HUES48 (cell line): Measurements from ENCODE around the gene MYCBP2.

Experiments
- H3K27ac ChIP-seq: one replicate; pipeline ENCODE4 v1.7.0; 2013; ENCODE audit warnings: low read depth, low read length, inconsistent platforms
- H3K27me3 ChIP-seq: 2 replicates; pipeline ENCODE4 v1.6.1; 2013; ENCODE audit warnings: mild to moderate bottlenecking, low read length; ENCODE audit not compliant: control insufficient read depth, insufficient read depth
- H3K36me3 ChIP-seq: 2 replicates; pipeline ENCODE4 v1.6.1; 2013; ENCODE audit warnings: low read length; ENCODE audit not compliant: control insufficient read depth, insufficient read depth
- H3K4me1 ChIP-seq: 2 replicates; pipeline ENCODE4 v1.6.1; 2013; ENCODE audit warnings: mild to moderate bottlenecking, low read length; ENCODE audit not compliant: control insufficient read depth, insufficient read depth
- H3K4me3 ChIP-seq: 2 replicates; pipeline ENCODE4 v1.5.1; 2013; ENCODE audit warnings: mild to moderate bottlenecking, low read depth, low read length
- H3K9ac ChIP-seq: 2 replicates; pipeline ENCODE4 v1.6.1; 2013; ENCODE audit warnings: mild to moderate bottlenecking, low read depth, low read length, moderate library complexity
- H3K9me3 ChIP-seq: 2 replicates; pipeline ENCODE4 v1.6.1; 2013; ENCODE audit warnings: low read length; ENCODE audit not compliant: control insufficient read depth, insufficient read depth

The MYCBP2 gene

DNA sequence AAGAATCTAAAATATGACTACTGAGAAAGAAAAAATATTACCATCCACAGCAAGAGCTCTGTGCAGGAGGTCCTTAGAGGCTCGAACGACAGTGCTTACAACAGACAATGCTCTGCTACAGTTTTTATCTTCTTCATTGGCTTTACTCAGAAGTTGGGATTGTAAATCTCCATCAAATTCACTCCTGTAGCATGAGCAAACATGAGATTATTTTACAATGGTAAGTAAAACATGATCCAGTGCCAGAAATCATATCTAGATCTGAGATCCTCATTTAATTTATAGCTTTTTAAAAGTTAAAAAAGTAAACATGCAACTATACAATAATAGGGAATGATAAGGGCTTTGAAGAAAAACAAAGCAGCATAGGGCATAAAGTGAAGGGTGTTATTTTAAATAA lies 155.4 kb downstream of the MYCBP2 start:
- H3K4me3 ChIP-seq: no peak overlapping the region
- H3K9me3 ChIP-seq: no peaks in the 10 kb centered on the region
- H3K27me3 ChIP-seq: no peaks in the 10 kb centered on the region
- H3K27ac ChIP-seq: no peak overlapping the region
- H3K9ac ChIP-seq: no peak overlapping the region
- H3K4me1 ChIP-seq: no peaks in the 10 kb centered on the region
- peaks cover 65% of the 10 kb centered on the region for H3K36me3 ChIP-seq

DNA sequence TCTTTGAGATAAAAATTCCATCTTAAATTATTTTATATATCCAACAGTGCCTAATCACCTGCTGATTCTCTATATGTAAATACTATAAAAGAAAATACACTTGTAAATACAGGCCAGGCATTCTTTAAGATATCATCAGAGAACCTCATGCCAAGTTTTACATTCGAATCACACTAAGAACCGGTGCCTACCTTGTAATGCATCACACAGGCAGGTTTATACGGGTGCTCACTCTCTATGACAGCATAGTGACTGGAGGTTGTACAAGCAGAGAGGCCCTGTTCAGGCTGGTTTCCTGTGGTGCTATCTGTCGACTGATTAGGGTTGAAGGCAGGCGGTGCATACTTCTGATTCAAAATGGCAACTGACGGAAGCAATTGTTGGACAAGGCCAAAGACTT lies 158.7 kb downstream of the MYCBP2 start:
- H3K27ac ChIP-seq: no peak overlapping the region
- H3K36me3 ChIP-seq: peaks cover 61% of the 10 kb centered on the region
- no peaks in the 10 kb centered on the region for H3K9me3 ChIP-seq
- no peak overlapping the region for H3K4me3 ChIP-seq
- H3K27me3 ChIP-seq: no peaks in the 10 kb centered on the region
- no peak overlapping the region for H3K9ac ChIP-seq
- H3K4me1 ChIP-seq: no peaks in the 10 kb centered on the region

DNA sequence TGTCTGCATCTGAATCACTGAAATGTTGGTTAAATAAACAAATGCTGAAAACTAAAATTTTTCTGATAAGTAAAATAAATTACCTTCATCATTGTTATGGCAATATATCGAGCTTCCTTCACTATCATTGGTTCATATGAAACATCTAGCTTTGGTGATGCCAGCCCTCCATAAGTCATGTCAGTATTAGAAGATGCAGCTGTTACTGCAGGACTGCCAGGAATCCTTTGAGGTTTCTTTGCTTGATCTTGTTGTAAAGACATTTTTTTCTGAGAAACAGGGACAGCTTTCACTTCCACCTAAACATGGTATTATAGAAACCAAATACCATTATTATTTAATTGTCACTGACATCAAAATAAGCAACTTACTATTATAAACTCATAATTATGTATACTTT lies 176.2 kb downstream of the MYCBP2 start:
- H3K27me3 ChIP-seq: no peaks in the 10 kb centered on the region
- no peak overlapping the region for H3K4me3 ChIP-seq
- H3K36me3 ChIP-seq: peaks cover 16% of the 10 kb centered on the region; the same call in 1 of the 2 replicates
- no peaks in the 10 kb centered on the region for H3K4me1 ChIP-seq
- H3K9ac ChIP-seq: no peak overlapping the region
- no peaks in the 10 kb centered on the region for H3K9me3 ChIP-seq
- H3K27ac ChIP-seq: no peak overlapping the region

DNA sequence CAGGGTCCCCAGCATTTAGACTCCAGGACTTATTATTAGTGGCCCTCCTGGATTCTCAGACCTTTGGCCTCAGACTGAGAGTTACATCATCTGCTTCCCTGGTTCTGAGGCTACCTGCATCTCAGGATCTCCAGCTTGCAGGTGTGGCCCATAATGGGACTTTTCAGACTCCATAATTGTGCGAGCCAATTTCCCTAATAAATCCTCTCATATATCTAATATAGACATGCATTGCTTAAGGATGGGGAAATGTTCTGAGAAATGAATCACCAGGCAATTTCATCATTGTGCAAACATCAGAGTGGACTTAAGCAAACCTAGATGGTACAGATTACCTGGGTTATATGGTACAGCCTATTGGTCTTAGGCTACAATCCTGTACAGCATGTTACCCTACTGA lies 183.5 kb downstream of the MYCBP2 start:
- H3K4me3 ChIP-seq: no peak overlapping the region
- H3K9ac ChIP-seq: no peak overlapping the region
- no peaks in the 10 kb centered on the region for H3K9me3 ChIP-seq
- no peak overlapping the region for H3K27ac ChIP-seq
- no peaks in the 10 kb centered on the region for H3K4me1 ChIP-seq
- H3K36me3 ChIP-seq: peaks cover 44% of the 10 kb centered on the region
- no peaks in the 10 kb centered on the region for H3K27me3 ChIP-seq

DNA sequence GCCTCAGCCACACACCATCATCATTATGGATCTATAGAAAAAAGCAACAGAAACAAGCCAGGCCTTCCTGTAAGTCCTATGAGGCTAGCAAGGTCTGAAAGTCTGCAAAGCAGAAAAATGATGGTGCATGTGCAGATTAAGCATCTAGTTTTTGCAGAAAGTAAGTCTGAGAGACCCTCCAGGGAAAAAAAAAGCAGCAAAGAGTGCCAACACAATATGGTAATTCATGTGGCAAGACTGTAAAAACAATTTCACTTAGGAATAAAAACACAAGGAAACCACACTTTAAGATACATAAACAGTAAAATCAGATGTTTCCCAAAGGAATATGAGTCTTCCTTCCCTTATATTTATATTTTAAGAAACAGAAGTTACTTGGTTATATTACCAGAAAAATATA lies 187.6 kb downstream of the MYCBP2 start:
- Histone ChIP-seq H3K4me1 (no peaks in the 10 kb centered on the region), H3K9ac (no peak overlapping the region), H3K4me3 (no peak overlapping the region), H3K9me3 (no peaks in the 10 kb centered on the region), H3K36me3 (peaks cover 38% of the 10 kb centered on the region), H3K27me3 (no peaks in the 10 kb centered on the region), H3K27ac (no peak overlapping the region)

DNA sequence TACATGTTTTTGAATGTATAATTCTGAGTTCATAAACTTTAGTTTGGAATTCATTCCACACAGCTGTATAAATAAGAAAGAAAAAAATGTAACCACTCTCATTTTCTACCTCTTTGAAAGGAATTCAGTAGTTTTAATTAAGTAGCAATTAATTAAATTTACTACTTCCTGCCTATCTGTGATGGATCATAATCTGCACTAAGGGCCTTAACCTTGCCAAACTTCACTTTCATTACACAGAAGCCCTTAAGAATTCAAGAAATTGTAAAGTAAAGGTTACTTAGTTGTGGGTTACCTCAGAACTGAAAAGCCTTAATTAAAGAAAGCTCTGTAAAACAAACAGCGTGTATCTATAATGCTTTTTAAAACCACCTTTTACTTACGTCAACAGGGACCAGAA lies 188.1 kb downstream of the MYCBP2 start:
- Histone ChIP-seq H3K4me3 (no peak overlapping the region), H3K4me1 (no peaks in the 10 kb centered on the region), H3K27ac (no peak overlapping the region), H3K9ac (no peak overlapping the region), H3K27me3 (no peaks in the 10 kb centered on the region), H3K36me3 (peaks cover 33% of the 10 kb centered on the region), H3K9me3 (no peaks in the 10 kb centered on the region)

DNA sequence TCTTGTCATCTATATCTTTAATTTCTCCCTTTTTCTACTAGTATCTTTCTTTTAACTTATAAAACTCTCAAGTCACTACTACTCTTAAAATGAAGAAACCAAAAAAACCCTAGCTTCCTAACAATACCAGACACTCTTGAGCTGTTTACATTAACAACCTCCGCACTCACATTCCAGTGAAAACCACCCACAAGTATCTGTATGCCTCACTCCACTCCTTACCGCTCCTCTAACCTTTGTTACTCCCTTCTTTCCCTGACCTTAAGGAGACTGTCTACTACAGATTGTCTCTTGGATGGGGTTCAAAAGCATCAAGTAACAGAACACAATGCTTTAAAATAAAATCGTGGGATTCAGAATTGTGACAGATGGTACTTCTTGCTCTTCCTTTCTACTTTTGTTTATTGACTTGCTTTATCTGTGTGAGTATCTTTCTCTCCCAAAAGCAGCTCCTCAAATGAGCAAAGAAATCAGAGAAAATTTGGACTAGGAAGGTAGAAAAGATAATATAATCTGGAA lies 189.9 kb downstream of the MYCBP2 start:
- H3K4me1 ChIP-seq: no peaks in the 10 kb centered on the region
- H3K4me3 ChIP-seq: no peak overlapping the region
- no peak overlapping the region for H3K27ac ChIP-seq
- H3K36me3 ChIP-seq: peaks cover 24% of the 10 kb centered on the region
- no peaks in the 10 kb centered on the region for H3K9me3 ChIP-seq
- H3K9ac ChIP-seq: no peak overlapping the region
- H3K27me3 ChIP-seq: no peaks in the 10 kb centered on the region

DNA sequence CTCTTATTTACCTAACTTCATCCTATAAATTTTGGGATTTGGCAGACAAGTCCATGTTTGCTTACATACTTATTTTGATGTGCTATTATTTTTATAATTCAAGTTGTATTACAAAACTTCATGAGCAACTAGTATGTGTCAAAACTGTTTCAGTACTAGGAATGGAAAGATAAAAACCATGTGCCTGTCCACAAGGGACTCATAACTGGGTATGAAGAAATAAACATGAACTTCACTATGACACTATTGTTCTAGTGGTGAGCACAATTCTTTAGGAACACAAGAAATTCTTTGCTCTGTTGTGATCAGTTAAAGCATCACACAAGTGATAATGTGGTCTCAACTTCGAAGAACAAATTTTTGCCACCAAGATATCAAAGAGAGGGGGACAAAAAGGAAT lies 202.5 kb downstream of the MYCBP2 start:
- Histone ChIP-seq H3K27ac (no peak overlapping the region), H3K4me3 (no peak overlapping the region), H3K9me3 (no peaks in the 10 kb centered on the region), H3K9ac (no peak overlapping the region), H3K4me1 (no peaks in the 10 kb centered on the region), H3K36me3 (peaks cover 7% of the 10 kb centered on the region), H3K27me3 (no peaks in the 10 kb centered on the region)

DNA sequence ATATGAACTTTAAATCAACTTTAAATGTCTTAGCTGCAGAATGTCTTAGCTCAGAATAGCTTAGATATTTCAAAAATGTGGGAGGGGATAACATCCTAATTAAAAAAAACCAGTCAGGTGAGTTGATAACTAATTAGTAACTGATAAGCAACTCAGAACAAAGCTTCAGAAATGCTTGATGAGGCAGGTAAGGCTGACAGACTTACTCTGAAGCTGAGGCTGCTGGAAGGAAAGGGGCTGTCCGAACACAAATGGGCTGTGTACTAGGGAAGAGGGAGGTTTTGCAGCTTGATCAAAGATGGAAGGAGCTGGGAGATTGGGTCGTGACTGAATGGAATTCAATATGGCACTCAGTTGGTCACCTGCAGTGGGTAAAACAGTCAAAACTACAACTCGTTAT lies 208.8 kb downstream of the MYCBP2 start:
- no peaks in the 10 kb centered on the region for H3K9me3 ChIP-seq
- no peaks in the 10 kb centered on the region for H3K27me3 ChIP-seq
- no peak overlapping the region for H3K9ac ChIP-seq
- no peak overlapping the region for H3K27ac ChIP-seq
- H3K36me3 ChIP-seq: peaks cover 2% of the 10 kb centered on the region; the same call in 1 of the 2 replicates
- no peak overlapping the region; the same call in 1 of the 2 replicates for H3K4me3 ChIP-seq
- peaks cover 46% of the 10 kb centered on the region for H3K4me1 ChIP-seq

DNA sequence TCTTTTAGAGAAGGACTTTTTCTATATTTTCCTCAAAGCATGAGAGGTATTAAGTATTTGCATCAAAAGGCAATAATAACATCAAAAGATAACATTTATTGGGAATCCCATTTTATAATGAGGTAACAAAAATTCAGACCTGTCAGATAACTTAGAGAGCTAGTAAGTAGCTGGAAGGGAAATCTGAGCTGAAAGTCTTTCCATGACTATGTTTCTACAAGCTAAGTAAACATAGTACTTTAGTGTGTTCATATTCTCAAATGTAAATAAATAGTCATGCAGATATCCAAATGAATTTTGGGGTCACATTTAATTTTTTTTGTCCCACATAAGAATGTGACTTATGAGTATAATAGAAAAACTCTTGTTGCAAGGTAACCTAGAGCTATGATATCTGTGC lies 212.6 kb downstream of the MYCBP2 start:
- Histone ChIP-seq H3K27ac (peak overlapping the region; percentile 58), H3K9ac (no peak overlapping the region), H3K9me3 (peaks cover 8% of the 10 kb centered on the region), H3K36me3 (no peaks in the 10 kb centered on the region), H3K4me3 (no peak overlapping the region), H3K27me3 (no peaks in the 10 kb centered on the region), H3K4me1 (peaks cover 50% of the 10 kb centered on the region)

DNA sequence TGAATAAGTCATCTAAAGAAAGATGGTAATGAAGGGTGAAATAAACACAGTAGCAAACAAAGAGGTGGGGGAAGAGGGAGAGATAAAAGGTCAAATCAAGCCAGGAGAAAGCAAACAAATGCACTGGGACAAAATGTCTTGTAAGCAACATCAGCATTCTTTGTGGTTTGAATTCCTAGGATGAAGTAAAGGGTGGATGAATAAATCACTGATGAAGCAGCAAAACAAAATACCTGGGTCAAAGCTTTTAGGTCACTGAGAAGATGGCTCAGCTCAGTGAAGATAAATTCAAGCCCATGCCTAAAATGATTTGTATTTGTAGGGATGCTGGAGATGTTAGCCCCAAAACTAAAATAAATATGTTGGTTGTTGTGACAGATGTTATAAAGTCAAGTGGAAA lies 213.4 kb downstream of the MYCBP2 start:
- Histone ChIP-seq H3K4me1 (peaks cover 48% of the 10 kb centered on the region), H3K36me3 (no peaks in the 10 kb centered on the region), H3K27ac (peak overlapping the region; percentile 58)

DNA sequence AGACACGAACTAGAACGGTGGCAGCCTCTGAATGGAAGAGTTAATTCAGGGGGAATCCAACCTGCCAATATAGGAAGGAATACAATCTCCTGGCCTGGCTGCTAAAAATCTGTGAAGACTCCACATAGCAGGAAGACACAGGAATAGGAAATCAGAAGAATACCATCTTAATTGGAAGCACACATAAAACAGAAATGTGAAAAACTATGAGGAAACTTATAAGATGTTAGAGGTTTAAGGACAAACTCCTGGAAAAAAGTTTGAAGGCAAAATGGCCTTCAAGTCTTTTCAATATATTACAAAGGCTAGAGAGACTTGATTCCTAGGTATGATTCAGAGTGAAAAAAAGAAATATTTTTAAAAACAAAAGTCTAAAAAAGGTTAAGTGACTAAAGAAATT lies 221.8 kb downstream of the MYCBP2 start:
- H3K9ac ChIP-seq: no peak overlapping the region
- no peak overlapping the region for H3K4me3 ChIP-seq
- H3K4me1 ChIP-seq: peaks cover 10% of the 10 kb centered on the region; the same call in 1 of the 2 replicates
- H3K27me3 ChIP-seq: no peaks in the 10 kb centered on the region
- H3K36me3 ChIP-seq: no peaks in the 10 kb centered on the region
- H3K27ac ChIP-seq: no peak overlapping the region
- H3K9me3 ChIP-seq: peaks cover 4% of the 10 kb centered on the region

More for the DNA sequence above, 213.4 kb downstream of the MYCBP2 start:
- Histone ChIP-seq H3K9me3 (peaks cover 11% of the 10 kb centered on the region), H3K4me3 (no peak overlapping the region), H3K27me3 (no peaks in the 10 kb centered on the region), H3K9ac (no peak overlapping the region)
